OCI-LY3 (cell line): ENCODE results near the gene ADAD2.

Experiments
- CTCF ChIP-seq: fragments of 200-600, 300-600 bp; sonication (generic); IDR thresholded peaks from 2 replicates; pipeline ENCODE4 v1.5.1; 2014; ENCODE audit warnings: antibody characterized with exemption, low read length, low read depth
- EZH2phosphoT487 ChIP-seq: fragments of 200-600 bp; shearing (Covaris generic); IDR thresholded peaks from 2 replicates; pipeline ENCODE4 v1.6.1; 2018; ENCODE audit warnings: antibody characterized with exemption, mixed run types, low read depth

- TF ChIP-seq CTCF, result no peak
- TF ChIP-seq EZH2phosphoT487, result no peak
Measured at GRCh38 chr16:84239141-84239769, 48.3 kb downstream of the ADAD2 start.
